GM12878 (cell line): ENCODE measurements around the gene TRAFD1. TPM values are rescaled to one million over a fixed set of nuclear protein-coding genes. Genes with fewer than 3 reads are reported as not detected.
A peak's percentile ranks its signal among the peaks of the same experiment; 100 is the strongest.
"Not testable (repeated sequence)": the region's sequence is repeated elsewhere in the genome, so short reads cannot be mapped to it uniquely, and the experiment has no call there.

Experiments used
- ATAC-seq: fragments of 200-7000 bp; cut with Tn5 transposase; 3 replicates; pipeline ENCODE4 v1.9.1; 2020; ENCODE audit warnings: mild to moderate bottlenecking, moderate library complexity
- BruUV-seq: library from RNA; stranded (reverse); fragments of 400-500 nt; replicated peaks from 2 replicates; lab custom pipeline; 2021; lab: Mats Ljungman, UMichigan
- CTCF ChIA-PET: fragments of 300-600 bp; sonication (Branson Sonifier 250); formaldehyde crosslinking; extraction: SDS; loops from one replicate; lab custom pipeline; 2021; ENCODE audit warnings: inconsistent platforms; lab: Yijun Ruan, JAX
- POLR2A ChIA-PET: fragments of 350-600 bp; formaldehyde crosslinking; extraction: SDS; loops from one replicate; lab custom pipeline; 2021; ENCODE audit warnings: inconsistent platforms; lab: Charles Lee
- RAD21 ChIA-PET: fragments of 300-600 bp; sonication (Branson Sonifier 250); formaldehyde crosslinking; loops from one replicate; lab custom pipeline; 2023; ENCODE audit warnings: antibody characterized with exemption; ENCODE audit not compliant: unreplicated experiment; lab: Charles Lee
- SMC1A ChIA-PET: fragments of 300-600 bp; sonication (Branson Sonifier 250); formaldehyde crosslinking; loops from one replicate; lab custom pipeline; 2023; ENCODE audit not compliant: unreplicated experiment, uncharacterized antibody; lab: Charles Lee
- DNase-seq: peaks from one replicate; pipeline ENCODE4 v3.0.0-alpha.2; 2011; ENCODE audit warnings: low read depth, low spot score
- FAIRE-seq: peaks from 3 replicates; lab custom pipeline; 2011; peaks lifted over from hg19 to GRCh38; lab: Jason Lieb, UNC
- H2AFZ ChIP-seq: 2 replicates; pipeline ENCODE4 v1.6.0; 2011; ENCODE audit warnings: low read depth, low read length, control low read depth; ENCODE audit not compliant: control insufficient read depth
- H3K27ac ChIP-seq: 2 replicates; pipeline ENCODE4 v1.5.1; 2011; ENCODE audit warnings: control low read depth; ENCODE audit not compliant: control insufficient read depth, insufficient read depth
- H3K27me3 ChIP-seq, 2 experiments: replicated peaks in 1 of 2; 2 replicates each; pipeline versions ENCODE4 v1.6.0 to v1.6.1; 2011; ENCODE audit warnings: low read length in 1 of 2; ENCODE audit not compliant: control insufficient read depth in 2 of 2, insufficient read depth in 2 of 2
- H3K36me3 ChIP-seq, 2 experiments: 2 replicates each; pipeline ENCODE4 v1.5.1; 2011; ENCODE audit warnings: low read length in 1 of 2; ENCODE audit not compliant: control insufficient read depth in 2 of 2, insufficient read depth in 2 of 2
- H3K4me1 ChIP-seq: 2 replicates; pipeline ENCODE4 v1.6.1; 2011; ENCODE audit warnings: mild to moderate bottlenecking, low read length, moderate library complexity, mixed read lengths; ENCODE audit not compliant: control insufficient read depth, insufficient read depth
- H3K4me2 ChIP-seq: 2 replicates; pipeline ENCODE4 v1.6.0; 2011; ENCODE audit warnings: control low read depth; ENCODE audit not compliant: control insufficient read depth, insufficient read depth
- H3K4me3 ChIP-seq: fragments of 200-600 bp; sonication (generic); 2 replicates; pipeline ENCODE4 v1.5.1; 2016
- H3K79me2 ChIP-seq: 2 replicates; pipeline ENCODE4 v1.6.0; 2011; ENCODE audit warnings: low read length; ENCODE audit not compliant: control insufficient read depth, insufficient read depth
- H3K9ac ChIP-seq: 2 replicates; pipeline ENCODE4 v1.8.0; 2011; ENCODE audit warnings: low read length, control low read depth, mixed read lengths; ENCODE audit not compliant: control insufficient read depth, insufficient read depth
- H3K9me3 ChIP-seq: replicated peaks from 3 replicates; pipeline ENCODE4 v1.5.1; 2011; ENCODE audit warnings: mild to moderate bottlenecking, low read length; ENCODE audit not compliant: control insufficient read depth, insufficient read depth
- H4K20me1 ChIP-seq: 2 replicates; pipeline ENCODE4 v1.6.0; 2011; ENCODE audit not compliant: control insufficient read depth, insufficient read depth
- BCLAF1 ChIP-seq: fragments of 450-650 bp; IDR thresholded peaks from 2 replicates; pipeline ENCODE4 v1.6.1; 2017; ENCODE audit warnings: antibody characterized with exemption, mild to moderate bottlenecking, moderate library complexity
- HCFC1 ChIP-seq: fragments of 150-350 bp; IDR thresholded peaks from 2 replicates; pipeline ENCODE4 v1.6.1; 2014; ENCODE audit warnings: low read length
- KLF5 ChIP-seq: fragments of 450-650 bp; IDR thresholded peaks from 2 replicates; pipeline ENCODE4 v1.6.1; 2014; ENCODE audit warnings: mild to moderate bottlenecking; ENCODE audit not compliant: partially characterized antibody
- MTA2 ChIP-seq: fragments of 450-650 bp; IDR thresholded peaks from 2 replicates; pipeline ENCODE4 v1.6.1; 2016; ENCODE audit warnings: low read depth, mild to moderate bottlenecking, moderate library complexity
- NKRF ChIP-seq: fragments of 450-650 bp; conservative IDR thresholded peaks from 2 replicates; pipeline ENCODE4 v1.6.1; 2017; ENCODE audit warnings: mild to moderate bottlenecking, moderate library complexity
- TCF7 ChIP-seq: IDR thresholded peaks from 2 replicates; pipeline ENCODE4 v1.6.1; 2014; ENCODE audit warnings: antibody characterized with exemption, borderline replicate concordance
- WGBS: methylation state at CpG from one replicate; pipeline ENCODE4 v1.1.6; 2016; ENCODE audit warnings: low lambda C conversion rate; ENCODE audit not compliant: insufficient replicate concordance, insufficient coverage; ENCODE audit errors: missing lambda C conversion rate; 5-methylcytosine and 5-hydroxymethylcytosine counted together
- in situ Hi-C: fragments of 300-500 bp; cut with MboI; formaldehyde crosslinking; loops from 9 replicates; pipeline ENCODE4 v1.14.3; 2018; ENCODE audit warnings: mixed read lengths
- intact Hi-C: fragments of 100-400 bp; cut with micrococcal nuclease; formaldehyde crosslinking; loops from one replicate; pipeline ENCODE4 v1.14.2; 2022; ENCODE audit not compliant: unreplicated experiment
- polyA plus RNA-seq, 11 experiments: library from polyadenylated mRNA; depleted of rRNA in 4 of 11; unstranded in 6 of 11; stranded (reverse) in 5 of 11; fragments of >200 nt; fragmentation: Nextera tagmentation in 4 of 11; fragmentation: Illumina TruSeq in 1 of 11; extraction: Ambion mirVana in 4 of 11; extraction: Trizol in 1 of 11; gene quantifications; 1 replicate in 1 of 11; 2 replicates in 10 of 11; pipeline versions ENCODE4 v1.2.1 to v1.2.3, GENCODE V29; 2011 to 2016; ENCODE audit warnings: inconsistent platforms in 2 of 11, missing spikeins in 2 of 11, low read depth in 1 of 11
- total RNA-seq, 4 experiments: library from RNA; depleted of rRNA in 3 of 4; stranded (reverse); fragments of >200 nt in 3 of 4; fragmentation: Illumina TruSeq in 1 of 4; extraction: Trizol in 1 of 4; gene quantifications; 2 replicates each; pipeline versions ENCODE4 v1.2.1 to v1.2.3, GENCODE V29; 2013 to 2021

The TRAFD1 gene
- total and polyA plus RNA-seq, 10 of the 15 experiments (the other 5 are each of a cell fraction or from before 2014, with no cell fraction given) = 37.2 to 55.5 (median 46.2) TPM

- TF ChIP-seq MTA2 (0 out of 2 replicates have a peak, but pooled peaks have one; percentile 9), KLF5 (peak; percentile 89), BCLAF1 (0 out of 2 replicates have a peak, but pooled peaks have one; percentile 63), NKRF (peak; percentile 99), TCF7 (no peak), HCFC1 (peak; percentile 22; the same call in 1 of the 2 replicates)
Observed at GRCh38 chr12:112108202-112109079, 16.9 kb upstream of the TRAFD1 start, which contains the start of gene NAA25 (continued).

GRCh38 chr12:112110787-112111662 lies 14.3 kb upstream of the TRAFD1 start:
- H3K4me1 ChIP-seq, H4K20me1 ChIP-seq, BruUV-seq, H3K27ac ChIP-seq, ATAC-seq, DNase-seq, intact Hi-C loops, H3K36me3 ChIP-seq, FAIRE-seq, H3K4me2 ChIP-seq, H3K9ac ChIP-seq, H3K4me3 ChIP-seq, H3K27me3 ChIP-seq, H3K9me3 ChIP-seq, in situ Hi-C loops, H2AFZ ChIP-seq: not testable (repeated sequence)
- ChIA-PET RAD21 (interaction anchor here (0.6 to 0.8 kb wide), 2 partner anchors 14 to 99 kb away, joined by 3 to 5 read pairs; partner anchors contain the start of gene TRAFD1), CTCF (interaction anchor here (0.6 to 4.0 kb wide), 5 partner anchors 11 to 63 kb away, joined by 3 to 12 read pairs (median 3); partner anchors contain the start of gene TRAFD1), POLR2A (interaction anchor here (0.6 to 9.3 kb wide), 2 partner anchors 17 to 52 kb away, joined by 7 to 161 read pairs; partner anchors contain the start of gene TRAFD1), SMC1A (interaction anchor here (1.3 to 6.3 kb wide), 3 partner anchors 11 to 20 kb away, joined by 3 to 72 read pairs (median 72); partner anchors contain the start of gene TRAFD1)
- peaks cover 31% of the 10 kb centered on the region for H3K79me2 ChIP-seq
- WGBS = 87% methylated on average over 20 of the region's 20 CpGs
